DMS79 treated with DMSO at 0.1 percent for 48 hours (cell line): Measurements from ENCODE around the gene PKD2.
"Not testable (repeated sequence)": the region's sequence is repeated elsewhere in the genome, so short reads cannot be mapped to it uniquely, and the experiment has no call there.

Source experiments
- DNase-seq: peaks from one replicate; lab custom pipeline; 2025; lab: John Stamatoyannopoulos, UW

The PKD2 gene

GRCh38 chr4:88115587-88115986, 108.2 kb downstream of the PKD2 start:
- no peak for DNase-seq

DNA sequence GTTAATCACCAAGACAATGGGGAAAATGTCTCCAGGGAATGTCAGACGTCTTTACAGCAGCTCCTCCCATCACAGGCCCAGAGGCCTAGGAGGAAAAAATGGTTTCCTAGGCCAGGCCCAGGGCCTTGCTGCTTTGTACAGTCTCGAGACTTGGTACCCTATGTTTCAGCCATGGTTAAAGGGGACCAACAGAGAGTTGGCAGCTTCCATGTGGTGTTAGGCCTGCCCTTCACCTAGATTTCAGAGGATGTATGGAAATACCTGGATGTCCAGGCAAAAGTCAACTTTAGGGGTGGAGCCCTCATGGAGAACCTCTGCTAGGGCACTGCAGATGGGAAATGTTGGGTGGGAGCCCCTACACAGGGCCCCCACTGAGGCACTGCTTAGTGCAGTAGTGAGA, 112.5 kb downstream of the PKD2 start:
- no peak for DNase-seq

DNA sequence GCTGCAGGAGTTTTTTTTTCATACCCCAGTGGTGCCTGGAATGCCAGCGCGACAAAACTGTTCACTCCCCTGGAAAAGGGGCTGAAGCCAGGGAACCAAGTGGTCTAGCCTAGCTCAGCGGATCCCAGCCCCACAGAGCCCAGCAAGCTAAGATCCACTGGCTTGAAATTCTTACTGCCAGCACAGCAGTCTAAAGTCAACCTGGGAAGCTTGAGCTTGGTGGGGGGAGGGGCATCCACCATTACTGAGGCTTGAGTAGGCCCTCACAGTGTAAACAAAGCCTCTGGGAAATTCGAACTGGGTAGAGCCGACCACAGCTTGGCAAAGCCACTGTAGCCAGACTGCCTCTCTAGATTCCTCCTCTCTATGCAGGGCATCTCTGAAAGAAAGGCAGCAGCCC, 114.8 kb downstream of the PKD2 start:
- DNase-seq, result not testable (repeated sequence)
